Ovary (tissue), 3 donors: ENCODE data around the gene TBC1D2.

Experiments used
- CTCF ChIP-seq, 3 donors: fragments of 450-650 bp in 2 of 3; fragments of 200-600 bp in 1 of 3; IDR thresholded peaks; one replicate each; pipeline versions ENCODE4 v1.5.1 to v1.8.0; 2016 to 2022; ENCODE audit warnings: antibody characterized with exemption in 3 of 3, mild to moderate bottlenecking in 1 of 3
- EP300 ChIP-seq: sonication (generic); formaldehyde crosslinking; IDR thresholded peaks from one replicate; pipeline ENCODE4 v1.6.1; 2017; ENCODE audit warnings: antibody characterized with exemption
- donor health status: DM: no; HTN: no; CAD: no.

GRCh38 chr9:98281281-98281680 lies 25.8 kb upstream of the TBC1D2 start:
- TF ChIP-seq EP300 (no peak), CTCF (IDR thresholded peaks at IDR 0.05) (no peak)
